K562 (cell line): ENCODE measurements around the gene ERC2. TPM values are rescaled to one million over a fixed set of nuclear protein-coding genes. Genes with fewer than 3 reads are reported as not detected.

ENCODE experiments used
- ATAC-seq: fragments of 200-7000 bp; cut with Tn5 transposase; 3 replicates; pipeline ENCODE4 v1.9.1; 2020; ENCODE audit warnings: moderate library complexity
- BruUV-seq: library from RNA; stranded (reverse); fragments of 400-500 nt; replicated peaks from 2 replicates; lab custom pipeline; 2021; lab: Mats Ljungman, UMichigan
- CTCF ChIA-PET: fragments of 300-600 bp; formaldehyde crosslinking; extraction: SDS; loops from one replicate; lab custom pipeline; 2021; ENCODE audit warnings: low intra/inter-chr PET ratio; lab: Yijun Ruan, JAX
- POLR2A ChIA-PET: fragments of 300-600, 350-650 bp; sonication (Branson Sonifier 250); formaldehyde crosslinking; extraction: SDS; loops from one replicate; lab custom pipeline; 2021; ENCODE audit warnings: antibody characterized with exemption, inconsistent platforms; lab: Yijun Ruan, JAX
- DNase-seq, 4 experiments: peaks; one replicate each; pipeline versions ENCODE4 v3.0.0 to v3.0.0-alpha.2; 2011 to 2018; ENCODE audit warnings: low spot score in 3 of 4, mixed read lengths in 3 of 4; ENCODE audit errors: extremely low read depth in 1 of 4
- FAIRE-seq: peaks from 2 replicates; lab custom pipeline; 2011; peaks lifted over from hg19 to GRCh38; lab: Jason Lieb, UNC
- H2AFZ ChIP-seq: 2 replicates; pipeline ENCODE4 v1.6.0; 2011; ENCODE audit warnings: low read depth, low read length, control low read depth, inconsistent platforms
- H3K27ac ChIP-seq: fragments of 200-600 bp; 3 replicates; pipeline ENCODE4 v1.8.0; 2011; ENCODE audit warnings: low read depth, mild to moderate bottlenecking, control low read depth, inconsistent platforms, low read length, moderate library complexity, mixed read lengths; ENCODE audit errors: extremely low read depth
- H3K27me3 ChIP-seq, 2 experiments: fragments of 300-600 bp in 1 of 2; 2 replicates in 1 of 2; 3 replicates in 1 of 2; pipeline versions ENCODE4 v1.6.0 to v1.8.0; 2011; ENCODE audit warnings: inconsistent platforms in 2 of 2, low read length in 2 of 2, mild to moderate bottlenecking in 1 of 2, mixed read lengths in 1 of 2, moderate library complexity in 1 of 2; ENCODE audit not compliant: control insufficient read depth in 2 of 2, insufficient read depth in 2 of 2
- H3K36me3 ChIP-seq: fragments of 300-600 bp; 3 replicates; pipeline ENCODE4 v1.8.0; 2011; ENCODE audit warnings: mild to moderate bottlenecking, low read length, inconsistent platforms; ENCODE audit not compliant: control insufficient read depth, insufficient read depth
- H3K4me1 ChIP-seq, 2 experiments: fragments of 200-600 bp in 1 of 2; replicated peaks in 1 of 2; 2 replicates in 1 of 2; 3 replicates in 1 of 2; pipeline versions ENCODE4 v1.5.1 to v1.8.0; 2011; ENCODE audit warnings: inconsistent platforms in 2 of 2, low read length in 2 of 2, mild to moderate bottlenecking in 1 of 2, mixed read lengths in 1 of 2, moderate library complexity in 1 of 2; ENCODE audit not compliant: control insufficient read depth in 2 of 2, insufficient read depth in 2 of 2
- H3K4me2 ChIP-seq: 2 replicates; pipeline ENCODE4 v1.6.1; 2011; ENCODE audit warnings: low read length, control low read depth, inconsistent platforms, mixed read lengths; ENCODE audit not compliant: insufficient read depth
- H3K4me3 ChIP-seq: fragments of 200-600 bp; sonication (generic), shearing (Covaris generic); 2 replicates; pipeline ENCODE4 v1.5.1; 2016; ENCODE audit warnings: control low read depth, inconsistent platforms
- H3K79me2 ChIP-seq: fragments of 200-600 bp; 3 replicates; pipeline ENCODE4 v1.8.0; 2011; ENCODE audit warnings: low read length, inconsistent platforms; ENCODE audit not compliant: control insufficient read depth, insufficient read depth
- H3K9ac ChIP-seq, 2 experiments: 2 replicates each; pipeline versions ENCODE4 v1.6.0 to v1.6.1; 2011; ENCODE audit warnings: low read depth in 2 of 2, low read length in 2 of 2, control low read depth in 1 of 2, inconsistent platforms in 1 of 2, mild to moderate bottlenecking in 1 of 2, mixed read lengths in 1 of 2; ENCODE audit not compliant: insufficient read depth in 1 of 2
- H3K9me1 ChIP-seq: one replicate; pipeline ENCODE4 v1.6.0; 2011; ENCODE audit warnings: inconsistent platforms, mild to moderate bottlenecking, low read length, moderate library complexity; ENCODE audit not compliant: control insufficient read depth, insufficient read depth
- H3K9me3 ChIP-seq: replicated peaks from 2 replicates; pipeline ENCODE4 v1.5.1; 2011; ENCODE audit warnings: low read depth, low read length, inconsistent platforms; ENCODE audit not compliant: control insufficient read depth, insufficient read depth
- H4K20me1 ChIP-seq: replicated peaks from 2 replicates; pipeline ENCODE4 v1.6.1; 2011; ENCODE audit warnings: low read length, inconsistent platforms, mixed read lengths; ENCODE audit not compliant: control insufficient read depth, insufficient read depth
- BCL6 ChIP-seq: fragments of 250-450 bp; sonication (Bioruptor Pico); IDR thresholded peaks from 2 replicates; pipeline ENCODE4 v1.4.0; 2020
- CBFA2T2 ChIP-seq: fragments of 450-650 bp; conservative IDR thresholded peaks from 2 replicates; pipeline ENCODE4 v1.6.1; 2017; ENCODE audit warnings: mild to moderate bottlenecking
- FOS ChIP-seq: IDR thresholded peaks from 3 replicates; pipeline ENCODE4 v1.6.1; 2011; ENCODE audit not compliant: insufficient read length; ENCODE audit errors: extremely low read depth
- HIVEP1 ChIP-seq: fragments of 250-450 bp; sonication (Bioruptor Pico); IDR thresholded peaks from 2 replicates; pipeline ENCODE4 v1.4.0; 2020; ENCODE audit warnings: mild to moderate bottlenecking
- MLLT1 ChIP-seq, 2 experiments: fragments of 450-650 bp; IDR thresholded peaks; 2 replicates each; pipeline ENCODE4 v1.6.1; 2016
- TSC22D4 ChIP-seq: fragments of 450-650 bp; IDR thresholded peaks from 2 replicates; pipeline ENCODE4 v1.6.1; 2016; ENCODE audit warnings: missing genetic modification characterization, missing biosample characterization, control low read depth
- ZNF609 ChIP-seq: sonication (generic); formaldehyde crosslinking; IDR thresholded peaks from 2 replicates; pipeline ENCODE4 v1.8.1; 2023; ENCODE audit warnings: missing genetic modification reagents, mild to moderate bottlenecking, borderline replicate concordance
- ZNF699 ChIP-seq: fragments of 250-450 bp; sonication (Bioruptor Pico); IDR thresholded peaks from 2 replicates; pipeline ENCODE4 v1.8.0; 2021; ENCODE audit warnings: mild to moderate bottlenecking, moderate library complexity; ENCODE audit not compliant: insufficient replicate concordance
- WGBS: fragments of 100-300 bp; shearing (Covaris generic); methylation state at CpG from one replicate; pipeline ENCODE4 v1.1.6; 2016; ENCODE audit warnings: low coverage, mixed read lengths; ENCODE audit not compliant: insufficient coverage; ENCODE audit errors: missing lambda C conversion rate; 5-methylcytosine and 5-hydroxymethylcytosine counted together
- in situ Hi-C: fragments of 300-500 bp; cut with MboI; formaldehyde crosslinking; loops from 4 replicates; pipeline ENCODE4 v1.15.0; 2018; ENCODE audit warnings: inconsistent platforms, mixed read lengths
- intact Hi-C: fragments of 100-400 bp; cut with micrococcal nuclease; formaldehyde crosslinking; loops from 2 replicates; pipeline ENCODE4 v1.14.2; 2022
- polyA plus RNA-seq, 8 experiments: library from polyadenylated mRNA; depleted of rRNA in 4 of 8; stranded (reverse) in 5 of 8; unstranded in 3 of 8; fragments of >200 nt; fragmentation: Nextera tagmentation in 2 of 8; fragmentation: Illumina TruSeq in 1 of 8; extraction: Ambion mirVana in 2 of 8; extraction: Trizol in 1 of 8; gene quantifications; 2 replicates each; pipeline versions ENCODE4 v1.2.1 to v1.2.3, GENCODE V29; 2011 to 2014; ENCODE audit warnings: inconsistent platforms in 1 of 8, missing spikeins in 1 of 8
- total RNA-seq, 7 experiments: library from RNA; depleted of rRNA in 6 of 7; stranded (reverse); fragments of >200 nt in 6 of 7; fragmentation: Illumina TruSeq in 2 of 7; extraction: Trizol in 2 of 7; gene quantifications; 2 replicates each; pipeline versions ENCODE4 v1.2.1 to v1.2.3, GENCODE V29; 2011 to 2021; ENCODE audit warnings: low replicate concordance in 1 of 7
- TF ChIP-seq, protein P1 (sequence below): sonication (generic); formaldehyde crosslinking; IDR thresholded peaks from 2 replicates; pipeline ENCODE4 v1.8.0; 2023; ENCODE audit warnings: mild to moderate bottlenecking, missing genetic modification reagents

ERC2 gene
- total and polyA plus RNA-seq, 9 of the 15 experiments (the other 6 are each of a cell fraction or from before 2014, with no cell fraction given), result 0.04 to 0.18 (median 0.07) TPM; not detected in 2

GRCh38 chr3:55683666-55684270 lies 784.5 kb downstream of the ERC2 start:
- in situ Hi-C loops (no loop called here), intact Hi-C loops (no loop called here)
- H3K9me3 ChIP-seq, result no peaks in the 10 kb centered on the region
- no peak overlapping the region for H3K27ac ChIP-seq
- no peak overlapping the region for H3K4me2 ChIP-seq
- no peaks in the 10 kb centered on the region for H3K79me2 ChIP-seq
- WGBS, result 0% methylated on average over 9 of the region's 12 CpGs
- DNase-seq, result no peak
- ChIA-PET POLR2A (interaction anchor here (0.7 kb wide), 1 partner anchor 1035 kb away, joined by 3 read pairs; no protein-coding TSS in a partner anchor), CTCF (no interaction called here)
- no peaks in the 10 kb centered on the region; the same call in 1 of the 2 replicates for H4K20me1 ChIP-seq
- no peaks in the 10 kb centered on the region for H3K9me1 ChIP-seq
- no peak overlapping the region for H3K4me3 ChIP-seq
- no TSS peak for BruUV-seq
- no peak for FAIRE-seq
- ATAC-seq, result no peak
- no peaks in the 10 kb centered on the region for H3K36me3 ChIP-seq
- H3K4me1 ChIP-seq, result no peaks in the 10 kb centered on the region
- H2AFZ ChIP-seq, result no peak overlapping the region
- H3K9ac ChIP-seq, result no peak overlapping the region
- H3K27me3 ChIP-seq, result peaks cover 0 to 2% of the 10 kb centered on the region in 2 experiments; a peak in 2 of 5 replicates
- TF ChIP-seq ZNF609 (CRISPR knock-in tag) (no peak), BCL6 (CRISPR knock-in tag) (no peak), FOS (no peak), TSC22D4 (tag) (no peak), ZNF699 (CRISPR knock-in tag) (no peak), CBFA2T2 (no peak), HIVEP1 (CRISPR knock-in tag) (no peak), MLLT1 (IDR thresholded peaks at IDR 0.05) (no peak)
- TF ChIP-seq, protein P1, sequence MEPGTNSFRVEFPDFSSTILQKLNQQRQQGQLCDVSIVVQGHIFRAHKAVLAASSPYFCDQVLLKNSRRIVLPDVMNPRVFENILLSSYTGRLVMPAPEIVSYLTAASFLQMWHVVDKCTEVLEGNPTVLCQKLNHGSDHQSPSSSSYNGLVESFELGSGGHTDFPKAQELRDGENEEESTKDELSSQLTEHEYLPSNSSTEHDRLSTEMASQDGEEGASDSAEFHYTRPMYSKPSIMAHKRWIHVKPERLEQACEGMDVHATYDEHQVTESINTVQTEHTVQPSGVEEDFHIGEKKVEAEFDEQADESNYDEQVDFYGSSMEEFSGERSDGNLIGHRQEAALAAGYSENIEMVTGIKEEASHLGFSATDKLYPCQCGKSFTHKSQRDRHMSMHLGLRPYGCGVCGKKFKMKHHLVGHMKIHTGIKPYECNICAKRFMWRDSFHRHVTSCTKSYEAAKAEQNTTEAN (CRISPR knock-in tag), result no peak
